A549 (cell line): Measurements from ENCODE around the gene PBRM1. TPM values are rescaled to one million over a fixed set of nuclear protein-coding genes. Genes with fewer than 3 reads are reported as not detected.

Experiments used
- ATAC-seq, 2 experiments: fragments of 200-7000 bp in 1 of 2; fragments of >200 bp in 1 of 2; cut with Nextera tagmentation in 1 of 2; cut with Tn5 transposase in 1 of 2; 3 replicates each; pipeline versions ENCODE4 v1.8.0 to v1.9.1; 2018 to 2020; ENCODE audit warnings: mild to moderate bottlenecking in 1 of 2, moderate library complexity in 1 of 2
- CTCF ChIA-PET: fragments of 300-600 bp; sonication (Branson Sonifier 250); formaldehyde crosslinking; extraction: SDS; loops from one replicate; lab custom pipeline; 2021; ENCODE audit warnings: antibody characterized with exemption, inconsistent platforms; lab: Yijun Ruan, JAX
- POLR2A ChIA-PET: fragments of 350-600 bp; formaldehyde crosslinking; extraction: SDS; loops from one replicate; lab custom pipeline; 2021; ENCODE audit warnings: antibody characterized with exemption, inconsistent platforms; lab: Yijun Ruan, JAX
- DNase-seq, 2 experiments: peaks; one replicate each; pipeline versions ENCODE4 v3.0.0 to v3.0.0-alpha.2; 2011 to 2016; ENCODE audit warnings: low read depth in 1 of 2, low spot score in 1 of 2
- FAIRE-seq: peaks from 2 replicates; lab custom pipeline; 2011; peaks lifted over from hg19 to GRCh38; lab: Jason Lieb, UNC
- H3K27ac ChIP-seq, 2 experiments: fragments of >200 bp; sonication (Bioruptor Twin); formaldehyde crosslinking; 3 replicates each; pipeline ENCODE4 v1.5.1; 2016 to 2017
- H3K4me1 ChIP-seq: fragments of >200 bp; sonication (Bioruptor Twin); formaldehyde crosslinking; 3 replicates; pipeline ENCODE4 v1.6.1; 2016
- H3K4me2 ChIP-seq: fragments of >200 bp; sonication (Bioruptor Twin); formaldehyde crosslinking; 3 replicates; pipeline ENCODE4 v1.6.1; 2016
- H3K4me3 ChIP-seq: fragments of >200 bp; sonication (Bioruptor Twin); formaldehyde crosslinking; 3 replicates; pipeline ENCODE4 v1.5.1; 2016
- H3K9me3 ChIP-seq: fragments of >200 bp; sonication (Bioruptor Twin); formaldehyde crosslinking; 3 replicates; pipeline ENCODE4 v1.6.1; 2016
- CHD2 ChIP-seq: fragments of 150-350 bp; IDR thresholded peaks from 2 replicates; pipeline ENCODE4 v1.6.1; 2014; ENCODE audit warnings: low read length; ENCODE audit not compliant: partially characterized antibody
- EHF ChIP-seq: fragments of 250-450 bp; sonication (Bioruptor Pico); IDR thresholded peaks from 2 replicates; pipeline ENCODE4 v1.5.0; 2020; ENCODE audit warnings: mild to moderate bottlenecking
- EHMT2 ChIP-seq: fragments of 200-600 bp; sonication (generic); IDR thresholded peaks from 2 replicates; pipeline ENCODE4 v1.6.1; 2016; ENCODE audit warnings: antibody characterized with exemption, low read depth, mild to moderate bottlenecking, moderate library complexity
- EP300 ChIP-seq, 2 experiments: fragments of >200 bp; sonication (Bioruptor Twin); formaldehyde crosslinking; IDR thresholded peaks; 2 replicates in 1 of 2; 3 replicates in 1 of 2; pipeline ENCODE4 v1.6.1; 2016 to 2017
- FOSL2 ChIP-seq, 2 experiments: fragments of 450-650 bp in 1 of 2; fragments of >200 bp in 1 of 2; sonication (Bioruptor Twin) in 1 of 2; formaldehyde crosslinking; IDR thresholded peaks; 2 replicates each; pipeline versions ENCODE4 v1.5.0 to v1.6.1; 2016 to 2020; ENCODE audit warnings: mild to moderate bottlenecking in 1 of 2, moderate library complexity in 1 of 2
- GATA3 ChIP-seq: IDR thresholded peaks from 2 replicates; pipeline ENCODE4 v1.6.1; 2012; ENCODE audit warnings: borderline replicate concordance
- HOXB5 ChIP-seq: fragments of 250-450 bp; sonication (Bioruptor Pico); IDR thresholded peaks from 2 replicates; pipeline ENCODE4 v1.5.0; 2020; ENCODE audit warnings: mild to moderate bottlenecking, moderate library complexity
- JUN ChIP-seq, 2 experiments: fragments of >200 bp; sonication (Bioruptor Twin); formaldehyde crosslinking; IDR thresholded peaks; 2 replicates in 1 of 2; 3 replicates in 1 of 2; pipeline ENCODE4 v1.6.1; 2016 to 2017
- POLR2AphosphoS2 ChIP-seq: conservative IDR thresholded peaks from 2 replicates; pipeline ENCODE4 v1.6.1; 2012; ENCODE audit warnings: low read length, improper control_type of control experiment, inconsistent platforms
- RAD21 ChIP-seq, 2 experiments: fragments of >200 bp in 1 of 2; sonication (Bioruptor Twin) in 1 of 2; formaldehyde crosslinking in 1 of 2; IDR thresholded peaks in 1 of 2; conservative IDR thresholded peaks in 1 of 2; 2 replicates in 1 of 2; 3 replicates in 1 of 2; pipeline ENCODE4 v1.6.1; 2012 to 2018; ENCODE audit warnings: inconsistent platforms in 1 of 2
- RARB ChIP-seq: fragments of 250-450 bp; sonication (Bioruptor Pico); IDR thresholded peaks from 2 replicates; pipeline ENCODE4 v1.8.0; 2021; ENCODE audit warnings: mild to moderate bottlenecking, moderate library complexity
- RFX5 ChIP-seq: fragments of 450-650 bp; IDR thresholded peaks from 2 replicates; pipeline ENCODE4 v1.7.1; 2014; ENCODE audit warnings: antibody characterized with exemption, mild to moderate bottlenecking, moderate library complexity
- SREBF2 ChIP-seq: fragments of 450-650 bp; IDR thresholded peaks from 2 replicates; pipeline ENCODE4 v1.6.1; 2014; ENCODE audit warnings: mild to moderate bottlenecking, moderate library complexity
- TFCP2L1 ChIP-seq: fragments of 250-450 bp; sonication (Bioruptor Pico); IDR thresholded peaks from 2 replicates; pipeline ENCODE4 v1.5.0; 2021; ENCODE audit warnings: mild to moderate bottlenecking
- ZSCAN20 ChIP-seq: fragments of 250-450 bp; sonication (Bioruptor Pico); IDR thresholded peaks from 2 replicates; pipeline ENCODE4 v1.8.0; 2022; ENCODE audit warnings: mild to moderate bottlenecking, moderate library complexity
- WGBS: methylation state at CpG from one replicate; pipeline ENCODE4 v1.1.6; 2017; ENCODE audit errors: missing lambda C conversion rate; 5-methylcytosine and 5-hydroxymethylcytosine counted together
- polyA plus RNA-seq, 4 experiments: library from polyadenylated mRNA; depleted of rRNA in 3 of 4; stranded (reverse); fragments of >200 nt; fragmentation: RNase III in 1 of 4; extraction: RNeasy Plus Mini Kit Qiagen cat#74134 plus additional on column Dnase treatment in 1 of 4; gene quantifications; 2 replicates in 3 of 4; 3 replicates in 1 of 4; pipeline ENCODE4 v1.2.3, GENCODE V29; 2011 to 2017
- TF ChIP-seq, protein P1 (sequence below): fragments of 250-450 bp; sonication (Bioruptor Pico); IDR thresholded peaks from 2 replicates; pipeline ENCODE4 v1.5.0; 2021; ENCODE audit warnings: mild to moderate bottlenecking, moderate library complexity, borderline replicate concordance
- TF ChIP-seq, protein P2 (sequence below): IDR thresholded peaks from 2 replicates; pipeline ENCODE4 v1.6.1; 2012
- TF ChIP-seq, protein P3 (sequence below): fragments of 250-450 bp; sonication (Bioruptor Pico); IDR thresholded peaks from 2 replicates; pipeline ENCODE4 v1.5.0; 2020; ENCODE audit warnings: low read depth, mild to moderate bottlenecking, moderate library complexity

The PBRM1 gene
- polyA plus RNA-seq, 2 of the 4 experiments (the other 2 are of a cell fraction): 15.0 to 21.6 TPM

DNA sequence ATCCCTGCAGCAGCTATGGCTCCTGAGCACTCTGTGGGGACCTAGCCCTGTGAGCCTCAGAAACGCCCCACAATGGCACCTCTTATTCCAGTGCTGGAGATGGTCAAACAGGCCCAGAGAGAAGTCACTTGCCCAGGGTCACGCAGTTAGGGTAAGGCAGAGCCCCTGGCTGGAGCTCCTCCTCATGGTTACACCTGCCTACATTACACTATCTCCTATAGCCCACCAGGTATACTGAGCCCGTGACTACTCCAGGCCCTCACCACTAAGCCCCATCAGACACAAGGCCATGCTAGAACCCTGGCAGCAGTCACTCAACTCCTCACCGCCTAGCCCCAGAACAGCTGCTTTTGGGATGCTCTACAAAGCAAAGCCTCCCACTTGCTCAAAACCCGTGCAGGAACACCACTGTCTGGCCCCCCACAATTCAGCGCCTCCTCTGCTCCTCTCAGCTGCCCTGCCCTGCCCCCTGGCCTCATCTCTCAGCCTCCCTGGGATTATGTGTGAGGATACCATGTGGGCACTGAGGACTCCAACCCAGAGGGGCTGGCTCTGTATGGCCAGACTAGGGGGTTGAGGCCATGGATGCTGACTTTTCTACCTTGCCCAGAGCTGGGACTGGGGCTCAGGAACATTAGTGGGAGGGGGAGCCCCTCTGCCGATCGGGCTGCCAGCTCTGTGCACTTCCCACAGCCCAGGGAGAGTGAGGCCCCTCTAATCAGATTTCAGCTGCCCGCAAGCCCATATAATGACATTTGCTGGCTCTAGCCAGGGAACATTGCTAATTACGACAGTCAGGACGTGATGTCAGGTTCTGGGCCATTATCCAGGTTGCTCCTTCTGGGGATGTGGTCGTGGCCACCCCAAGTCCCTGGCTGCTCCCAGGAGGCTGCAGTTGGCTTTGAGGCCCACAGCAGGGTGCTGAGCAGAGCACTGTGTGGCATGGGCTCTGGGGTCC lies 156.1 kb downstream of the PBRM1 start:
- DNase-seq (no peak), FAIRE-seq (no peak), ATAC-seq (no peak)
- WGBS: 99% methylated on average over 9 of the region's 12 CpGs
- POLR2A ChIA-PET: no interaction called here
- TF ChIP-seq EHF (CRISPR knock-in tag) (no peak), HOXB5 (CRISPR knock-in tag) (no peak), CHD2 (no peak), POLR2AphosphoS2 (no peak), EHMT2 (no peak), RAD21 (conservative IDR thresholded peaks at IDR 0.05 in 1 of 2, IDR thresholded peaks at IDR 0.05 in 1 of 2) (no peak), GATA3 (no peak), TFCP2L1 (CRISPR knock-in tag) (no peak), JUN (IDR thresholded peaks at IDR 0.05) (no peak), ZSCAN20 (CRISPR knock-in tag) (no peak)
- TF ChIP-seq, protein P1, sequence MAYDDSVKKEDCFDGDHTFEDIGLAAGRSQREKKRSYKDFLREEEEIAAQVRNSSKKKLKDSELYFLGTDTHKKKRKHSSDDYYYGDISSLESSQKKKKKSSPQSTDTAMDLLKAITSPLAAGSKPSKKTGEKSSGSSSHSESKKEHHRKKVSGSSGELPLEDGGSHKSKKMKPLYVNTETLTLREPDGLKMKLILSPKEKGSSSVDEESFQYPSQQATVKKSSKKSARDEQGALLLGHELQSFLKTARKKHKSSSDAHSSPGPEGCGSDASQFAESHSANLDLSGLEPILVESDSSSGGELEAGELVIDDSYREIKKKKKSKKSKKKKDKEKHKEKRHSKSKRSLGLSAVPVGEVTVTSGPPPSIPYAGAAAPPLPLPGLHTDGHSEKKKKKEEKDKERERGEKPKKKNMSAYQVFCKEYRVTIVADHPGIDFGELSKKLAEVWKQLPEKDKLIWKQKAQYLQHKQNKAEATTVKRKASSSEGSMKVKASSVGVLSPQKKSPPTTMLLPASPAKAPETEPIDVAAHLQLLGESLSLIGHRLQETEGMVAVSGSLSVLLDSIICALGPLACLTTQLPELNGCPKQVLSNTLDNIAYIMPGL (CRISPR knock-in tag): no peak
- H3K9me3 ChIP-seq: no peaks in the 10 kb centered on the region
- no peak overlapping the region for H3K4me2 ChIP-seq
- no peak overlapping the region for H3K4me3 ChIP-seq
- no peak overlapping the region for H3K27ac ChIP-seq
- CTCF ChIA-PET: interaction anchor here (0.7 to 1.5 kb wide), 2 partner anchors 10 to 57 kb away, joined by 3 read pairs; no protein-coding TSS in a partner anchor
- H3K4me1 ChIP-seq: peaks cover 16% of the 10 kb centered on the region

DNA sequence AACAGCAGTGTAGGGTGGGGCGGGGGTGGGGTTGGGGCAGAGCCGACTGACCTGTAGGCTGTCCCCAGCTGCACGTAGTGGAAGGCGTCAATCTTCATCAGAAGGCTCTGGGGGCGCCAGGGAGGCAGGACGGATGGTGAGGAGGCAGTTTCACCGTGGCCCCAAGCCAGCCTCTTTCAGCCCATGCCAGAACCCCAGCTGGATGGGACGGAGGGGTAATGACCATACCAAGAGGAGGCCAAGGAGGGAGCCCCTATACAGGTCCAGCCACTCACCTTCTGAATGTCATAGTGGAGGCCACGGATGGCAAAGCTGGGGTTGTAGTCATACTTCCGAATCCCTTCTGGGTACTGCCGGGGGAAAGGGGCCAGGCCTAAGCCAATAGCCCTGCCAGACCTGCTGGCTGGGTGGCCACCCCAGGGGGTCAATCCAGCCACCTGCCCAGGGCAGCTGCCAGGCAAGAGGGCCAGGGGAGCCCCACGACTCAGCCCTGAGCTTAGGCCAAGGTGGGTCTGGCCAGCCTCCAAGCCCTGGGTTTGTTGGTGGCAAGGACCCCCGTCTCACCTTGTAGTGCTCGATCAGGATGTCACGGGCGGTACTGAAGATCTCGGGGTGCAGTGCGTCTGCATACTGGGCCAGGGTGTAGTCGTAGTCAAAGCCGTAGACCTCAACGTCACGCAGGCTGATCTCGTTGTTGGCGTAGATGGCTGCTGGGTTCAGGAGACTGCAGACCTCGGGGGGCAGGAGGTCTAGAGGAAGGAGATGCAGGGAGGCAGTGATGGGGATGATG lies 156.9 kb downstream of the PBRM1 start:
- no peak for TF ChIP-seq SREBF2
- no peak for TF ChIP-seq RARB (CRISPR knock-in tag)
- TF ChIP-seq RFX5: no peak
- TF ChIP-seq, protein P2, sequence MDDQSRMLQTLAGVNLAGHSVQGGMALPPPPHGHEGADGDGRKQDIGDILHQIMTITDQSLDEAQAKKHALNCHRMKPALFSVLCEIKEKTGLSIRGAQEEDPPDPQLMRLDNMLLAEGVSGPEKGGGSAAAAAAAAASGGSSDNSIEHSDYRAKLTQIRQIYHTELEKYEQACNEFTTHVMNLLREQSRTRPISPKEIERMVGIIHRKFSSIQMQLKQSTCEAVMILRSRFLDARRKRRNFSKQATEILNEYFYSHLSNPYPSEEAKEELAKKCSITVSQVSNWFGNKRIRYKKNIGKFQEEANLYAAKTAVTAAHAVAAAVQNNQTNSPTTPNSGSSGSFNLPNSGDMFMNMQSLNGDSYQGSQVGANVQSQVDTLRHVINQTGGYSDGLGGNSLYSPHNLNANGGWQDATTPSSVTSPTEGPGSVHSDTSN: no peak
- TF ChIP-seq EP300 (IDR thresholded peaks at IDR 0.05): no peak
- TF ChIP-seq FOSL2 (IDR thresholded peaks at IDR 0.05): no peak
- TF ChIP-seq FOSL2 (CRISPR knock-in tag; IDR thresholded peaks at IDR 0.05): no peak
- TF ChIP-seq, protein P3, sequence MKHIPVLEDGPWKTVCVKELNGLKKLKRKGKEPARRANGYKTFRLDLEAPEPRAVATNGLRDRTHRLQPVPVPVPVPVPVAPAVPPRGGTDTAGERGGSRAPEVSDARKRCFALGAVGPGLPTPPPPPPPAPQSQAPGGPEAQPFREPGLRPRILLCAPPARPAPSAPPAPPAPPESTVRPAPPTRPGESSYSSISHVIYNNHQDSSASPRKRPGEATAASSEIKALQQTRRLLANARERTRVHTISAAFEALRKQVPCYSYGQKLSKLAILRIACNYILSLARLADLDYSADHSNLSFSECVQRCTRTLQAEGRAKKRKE (CRISPR knock-in tag): no peak
- Histone ChIP-seq H3K4me1 (peaks cover 12% of the 10 kb centered on the region; the same call in 2 of the 3 replicates), H3K27ac (no peak overlapping the region), H3K4me2 (no peak overlapping the region), H3K4me3 (no peak overlapping the region), H3K9me3 (no peaks in the 10 kb centered on the region)
- DNase-seq (no peak), FAIRE-seq (no peak), ATAC-seq (no peak)
- 94% methylated on average over 20 of the region's 25 CpGs for WGBS
- CTCF ChIA-PET: interaction anchor here (0.7 to 1.5 kb wide), 2 partner anchors 9 to 56 kb away, joined by 3 read pairs; no protein-coding TSS in a partner anchor
- POLR2A ChIA-PET: no interaction called here
